SK-N-MC (cell line): Measurements from ENCODE around the gene OSBPL5.

ENCODE experiments used
- DNase-seq: peaks from one replicate; pipeline ENCODE4 v3.0.0-alpha.2; 2011; ENCODE audit warnings: low read depth, low spot score
- H3K27ac ChIP-seq: fragments of 200-600 bp; sonication (generic); 2 replicates; pipeline ENCODE4 v1.5.1; 2016; ENCODE audit warnings: mixed run types
- H3K36me3 ChIP-seq: fragments of 200-600 bp; sonication (generic); 2 replicates; pipeline ENCODE4 v1.6.1; 2017; ENCODE audit warnings: antibody characterized with exemption, low read length, mixed read lengths; ENCODE audit not compliant: insufficient read depth
- H3K4me3 ChIP-seq: fragments of 200-600 bp; sonication (generic); 2 replicates; pipeline ENCODE4 v1.5.1; 2016
- H3K9ac ChIP-seq: fragments of 200-600 bp; sonication (generic); 2 replicates; pipeline ENCODE4 v1.8.0; 2017; ENCODE audit warnings: mixed run types, mixed read lengths; ENCODE audit not compliant: insufficient read length
- H3K9me3 ChIP-seq: fragments of 200-600 bp; sonication (generic); 2 replicates; pipeline ENCODE4 v1.6.1; 2017; ENCODE audit warnings: low read depth, mild to moderate bottlenecking, antibody characterized with exemption, low read length, moderate library complexity, mixed read lengths
- EZH2 ChIP-seq: fragments of 200-600 bp; sonication (generic); IDR thresholded peaks from one replicate; pipeline ENCODE4 v1.6.1; 2017; ENCODE audit warnings: antibody characterized with exemption
- FOXP2 ChIP-seq: optimal IDR thresholded peaks from 2 replicates; pipeline ENCODE3; 2011; ENCODE audit warnings: mild to moderate bottlenecking, moderate library complexity; ENCODE audit not compliant: insufficient read depth; ENCODE audit errors: extremely low read length, control extremely low read depth
- POLR2AphosphoS5 ChIP-seq: IDR thresholded peaks from 2 replicates; pipeline ENCODE4 v1.6.1; 2012; ENCODE audit warnings: mild to moderate bottlenecking, low read depth, low read length, borderline replicate concordance

The OSBPL5 gene

DNA sequence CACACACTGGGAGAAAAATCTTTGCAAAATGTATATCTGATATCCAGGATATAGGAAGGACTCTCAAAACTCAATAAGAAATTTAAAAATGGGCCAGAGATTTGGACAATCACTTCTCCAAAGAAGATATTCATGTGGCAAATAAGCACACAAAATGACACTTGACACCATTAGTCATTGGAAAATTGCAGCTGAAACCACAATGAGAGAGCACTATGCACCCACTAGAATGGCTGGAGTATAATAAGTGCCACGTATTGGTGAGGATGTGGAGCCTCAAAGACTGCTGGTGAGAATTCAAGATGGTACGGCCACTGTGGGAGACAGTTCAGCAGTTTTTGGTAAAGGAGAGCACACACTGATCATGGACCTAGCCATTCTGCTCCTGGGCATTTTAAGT lies 12.8 kb upstream of the OSBPL5 start:
- Histone ChIP-seq H3K9ac (no peak overlapping the region), H3K36me3 (no peaks in the 10 kb centered on the region), H3K9me3 (no peaks in the 10 kb centered on the region), H3K4me3 (no peak overlapping the region), H3K27ac (no peak overlapping the region)
- DNase-seq: no peak
- TF ChIP-seq EZH2: no peak
- TF ChIP-seq FOXP2: no peak
- no peak for TF ChIP-seq POLR2AphosphoS5

DNA sequence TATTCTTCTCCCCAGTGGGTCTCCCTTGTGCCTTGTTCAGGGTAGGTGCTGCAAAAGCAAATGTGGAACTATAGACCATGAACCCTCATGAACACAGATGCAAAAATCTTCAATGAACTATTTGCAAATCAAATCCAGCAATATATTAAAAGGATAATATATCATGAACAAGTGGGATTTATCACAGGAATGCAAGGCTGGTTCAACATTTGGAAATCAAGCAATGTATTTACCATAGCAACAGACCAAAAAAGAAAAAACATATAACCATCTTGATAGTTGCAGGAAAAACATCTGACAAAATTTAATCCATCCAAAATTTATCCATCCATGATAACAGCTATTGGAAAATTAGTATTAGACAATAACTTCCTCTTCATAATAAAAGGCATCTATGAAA lies 11.4 kb upstream of the OSBPL5 start:
- Histone ChIP-seq H3K4me3 (no peak overlapping the region), H3K9me3 (no peaks in the 10 kb centered on the region), H3K9ac (no peak overlapping the region), H3K36me3 (no peaks in the 10 kb centered on the region), H3K27ac (no peak overlapping the region)
- TF ChIP-seq POLR2AphosphoS5 (no peak), FOXP2 (no peak), EZH2 (no peak)
- DNase-seq: no peak

DNA sequence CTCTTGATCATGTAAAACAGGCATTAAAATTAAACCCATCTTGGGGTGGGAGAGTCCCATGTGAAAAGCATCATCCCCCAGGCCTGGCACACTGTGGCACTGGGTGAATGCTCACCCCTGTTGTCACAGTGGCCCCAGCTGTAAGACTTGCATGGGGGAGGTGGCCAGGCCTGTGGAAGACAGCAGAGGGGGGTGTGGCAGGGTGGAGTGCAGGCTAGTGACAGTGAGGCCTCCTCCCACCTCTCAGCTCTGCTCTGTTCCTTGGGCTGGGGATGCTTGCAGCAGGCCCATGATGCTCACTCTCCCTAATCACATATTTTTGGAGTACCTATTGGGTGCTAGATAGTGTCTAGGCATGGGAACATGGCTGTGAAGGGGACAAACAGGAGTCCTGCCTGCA lies 10.1 kb upstream of the OSBPL5 start:
- no peak overlapping the region for H3K9ac ChIP-seq
- H3K4me3 ChIP-seq: no peak overlapping the region
- TF ChIP-seq EZH2: no peak
- TF ChIP-seq POLR2AphosphoS5: no peak
- no peak for TF ChIP-seq FOXP2
- no peak for DNase-seq
- no peak overlapping the region for H3K27ac ChIP-seq
- no peaks in the 10 kb centered on the region for H3K9me3 ChIP-seq
- no peaks in the 10 kb centered on the region for H3K36me3 ChIP-seq

DNA sequence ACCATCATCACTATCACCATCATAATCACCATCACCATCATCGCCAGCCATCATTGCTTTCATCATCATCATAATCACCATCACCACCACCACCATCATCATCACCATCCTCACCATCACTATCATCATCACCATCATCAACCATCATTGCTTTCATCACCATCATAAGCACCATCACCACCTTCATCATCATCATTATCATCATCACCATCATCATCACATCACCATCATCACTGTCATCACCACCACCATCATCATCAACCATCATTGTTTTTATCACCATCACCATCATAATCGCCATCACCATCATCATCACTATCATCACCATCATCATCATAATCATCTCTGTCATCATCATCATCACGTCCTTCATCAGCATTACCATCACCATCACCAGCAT lies 9.3 kb upstream of the OSBPL5 start:
- Histone ChIP-seq H3K9me3 (no peaks in the 10 kb centered on the region), H3K27ac (no peak overlapping the region), H3K9ac (no peak overlapping the region), H3K36me3 (no peaks in the 10 kb centered on the region), H3K4me3 (no peak overlapping the region)
- DNase-seq: no peak
- TF ChIP-seq FOXP2: no peak
- TF ChIP-seq POLR2AphosphoS5: no peak
- TF ChIP-seq EZH2: no peak

DNA sequence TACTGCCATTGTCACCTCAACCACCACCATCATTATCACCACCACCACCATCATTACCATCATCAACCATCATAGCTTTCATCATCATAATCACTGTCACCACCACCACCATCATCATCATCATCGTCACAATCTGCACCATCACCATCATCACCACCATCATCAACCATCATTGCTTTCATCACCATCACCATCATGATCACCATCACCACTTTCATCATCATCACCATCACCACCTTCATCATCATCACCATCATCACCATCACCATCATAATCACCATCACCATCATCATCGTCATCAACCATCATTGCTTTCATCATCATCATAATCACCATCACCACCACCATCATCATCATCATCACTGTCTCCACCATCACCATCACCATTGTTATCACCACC lies 8.7 kb upstream of the OSBPL5 start:
- no peak for DNase-seq
- no peak for TF ChIP-seq FOXP2
- no peak for TF ChIP-seq EZH2
- TF ChIP-seq POLR2AphosphoS5: no peak
- no peak overlapping the region for H3K9ac ChIP-seq
- no peaks in the 10 kb centered on the region for H3K9me3 ChIP-seq
- no peak overlapping the region for H3K4me3 ChIP-seq
- H3K27ac ChIP-seq: no peak overlapping the region
- no peaks in the 10 kb centered on the region for H3K36me3 ChIP-seq

DNA sequence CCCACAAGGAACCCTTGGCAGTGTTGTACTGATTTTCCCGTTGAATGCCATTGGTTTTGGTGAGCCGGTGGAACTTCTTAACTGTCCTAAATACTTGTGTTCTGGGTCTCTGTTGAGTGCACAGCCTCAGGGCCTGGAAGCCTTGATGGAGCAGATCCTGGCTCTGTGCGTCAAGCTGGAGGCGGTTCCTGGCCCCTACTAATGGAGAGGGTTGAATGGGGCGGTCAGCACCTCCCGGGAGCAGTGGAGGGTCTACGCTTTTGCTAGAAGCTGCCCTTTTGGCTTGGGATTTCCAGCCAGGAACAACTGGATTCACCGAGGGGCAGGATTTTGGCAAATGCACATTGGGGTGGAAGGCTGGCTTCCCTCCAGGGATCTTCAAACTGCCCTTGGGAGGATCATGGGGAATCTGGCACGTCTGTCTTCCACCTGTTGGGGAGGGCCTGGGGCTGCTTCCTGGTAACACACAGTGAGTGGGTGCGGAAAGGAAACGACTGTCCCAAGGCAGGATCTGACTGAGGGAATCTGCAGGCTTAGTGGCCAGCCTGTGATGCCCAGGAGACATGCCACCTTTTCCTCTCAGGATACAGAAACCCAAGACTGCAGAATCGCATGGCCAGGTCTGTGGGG lies 6.9 kb upstream of the OSBPL5 start:
- no peak for TF ChIP-seq POLR2AphosphoS5
- no peak for TF ChIP-seq EZH2
- no peak for TF ChIP-seq FOXP2
- H3K9ac ChIP-seq: no peak overlapping the region
- no peaks in the 10 kb centered on the region for H3K9me3 ChIP-seq
- H3K36me3 ChIP-seq: no peaks in the 10 kb centered on the region
- no peak overlapping the region for H3K27ac ChIP-seq
- DNase-seq: no peak
- H3K4me3 ChIP-seq: no peak overlapping the region

DNA sequence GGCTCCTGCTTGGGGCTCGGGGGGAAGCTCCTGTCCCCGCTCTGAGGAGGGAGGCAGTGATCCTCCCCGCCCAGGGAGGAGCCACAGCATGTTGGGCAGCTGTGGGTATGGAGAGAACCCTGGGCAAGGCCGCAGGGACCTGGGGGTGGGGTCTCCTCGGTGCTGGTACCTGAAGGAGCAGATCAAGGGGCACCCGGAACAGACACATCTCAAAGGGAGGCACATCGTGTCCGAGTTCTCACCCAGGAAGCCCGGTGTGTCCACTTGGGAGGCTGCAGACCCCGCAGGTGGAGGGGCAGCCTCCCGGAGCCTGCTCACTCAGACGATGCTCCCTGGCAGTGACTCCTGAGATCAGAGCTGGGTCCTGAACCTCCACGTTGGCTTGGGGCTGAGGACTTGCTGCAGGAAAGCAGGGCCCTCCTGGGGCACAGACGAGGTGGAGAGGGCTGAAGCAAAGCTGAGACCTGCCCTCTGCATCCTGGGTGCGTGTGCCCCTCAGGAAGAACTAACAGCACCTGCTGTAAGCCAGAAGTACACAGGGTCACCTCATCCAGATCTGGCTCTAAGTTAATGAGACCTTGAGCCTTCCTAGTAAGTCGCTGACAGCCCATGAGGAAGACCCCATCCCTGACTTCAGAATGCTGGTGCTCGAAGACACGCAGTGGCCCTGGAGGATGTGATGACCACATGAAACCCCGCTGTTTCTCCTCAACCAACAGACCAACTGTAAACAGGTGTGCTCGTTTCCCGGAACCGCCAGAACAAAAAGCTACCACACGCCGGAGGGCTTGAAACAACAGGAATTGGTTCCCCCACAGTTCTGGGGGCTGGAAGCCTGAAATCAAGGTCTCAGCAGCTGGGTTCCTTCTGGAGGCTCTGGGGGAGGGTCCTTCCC lies 5.9 kb upstream of the OSBPL5 start:
- DNase-seq: no peak
- Histone ChIP-seq H3K27ac (no peak overlapping the region), H3K9ac (no peak overlapping the region), H3K9me3 (no peaks in the 10 kb centered on the region), H3K36me3 (no peaks in the 10 kb centered on the region), H3K4me3 (no peak overlapping the region)
- TF ChIP-seq FOXP2 (no peak), POLR2AphosphoS5 (no peak), EZH2 (no peak)

DNA sequence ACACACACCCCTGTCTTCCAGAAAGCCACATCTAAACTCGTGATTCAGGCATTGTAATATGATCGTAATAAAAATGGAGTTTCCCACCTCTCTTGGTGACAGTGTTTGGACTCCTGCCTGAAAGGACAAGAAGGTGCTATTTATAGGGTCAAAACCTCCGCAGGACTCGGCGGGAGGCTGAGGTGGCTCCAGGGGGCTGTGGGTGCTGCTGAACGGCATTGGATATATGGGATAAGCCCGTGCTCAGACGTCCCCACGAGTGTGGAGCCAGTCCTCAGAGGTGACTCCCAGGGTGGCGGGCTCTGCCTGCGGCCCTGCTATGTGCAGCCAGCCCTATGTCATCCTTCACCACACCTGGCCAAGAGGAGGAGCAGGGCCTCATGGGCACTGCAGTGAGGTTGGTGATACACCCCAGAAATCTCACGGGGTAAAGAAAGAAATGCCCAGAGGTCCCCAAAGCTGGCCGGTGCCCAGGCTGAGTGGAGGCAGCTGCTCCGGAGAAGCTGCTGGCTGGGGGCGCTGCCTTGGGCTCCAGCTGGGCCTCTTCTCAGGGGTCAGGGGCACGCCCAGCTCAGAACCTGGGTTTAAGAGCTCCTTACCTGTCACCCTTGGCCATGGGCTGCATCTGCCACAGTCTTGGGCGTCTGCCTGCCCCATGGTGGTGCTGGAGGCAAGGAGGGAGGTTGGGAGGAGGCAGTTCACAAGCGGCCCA lies 5.1 kb upstream of the OSBPL5 start:
- H3K9me3 ChIP-seq: no peaks in the 10 kb centered on the region
- H3K27ac ChIP-seq: no peak overlapping the region
- H3K36me3 ChIP-seq: no peaks in the 10 kb centered on the region
- no peak overlapping the region for H3K4me3 ChIP-seq
- TF ChIP-seq FOXP2: no peak
- no peak for TF ChIP-seq POLR2AphosphoS5
- no peak for TF ChIP-seq EZH2
- H3K9ac ChIP-seq: no peak overlapping the region
- DNase-seq: no peak
